ENCODE data around the gene ELMOD3. TPM values are rescaled to one million over a fixed set of nuclear protein-coding genes. Genes with fewer than 3 reads are reported as not detected.
"Not testable (repeated sequence)": the region's sequence is repeated elsewhere in the genome, so short reads cannot be mapped to it uniquely, and the experiment has no call there.

The ELMOD3 gene
- total and polyA plus RNA-seq, 8 donors, result 20.8 to 40.5 (median 31.8) TPM

DNA sequence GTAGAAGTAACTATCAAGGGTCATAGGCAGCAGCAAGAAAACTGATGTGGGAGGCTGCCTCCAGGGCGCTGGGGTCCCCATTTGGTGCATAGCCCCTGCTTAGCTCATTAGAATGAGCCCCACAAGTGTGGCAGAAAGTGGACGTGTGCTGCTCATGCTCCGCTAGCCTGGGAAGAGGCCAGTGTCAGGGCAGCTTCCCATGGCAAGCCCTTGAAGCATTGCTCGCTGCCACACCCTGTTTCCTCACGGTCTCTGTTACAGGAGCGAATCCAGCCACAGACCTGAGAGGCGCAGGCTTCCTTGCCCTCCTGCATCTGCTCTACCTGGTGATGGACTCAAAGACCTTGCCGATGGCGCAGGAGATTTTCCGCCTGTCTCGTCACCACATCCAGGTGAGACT, 22.5 kb downstream of the ELMOD3 start:
- TF ChIP-seq, protein P1, sequence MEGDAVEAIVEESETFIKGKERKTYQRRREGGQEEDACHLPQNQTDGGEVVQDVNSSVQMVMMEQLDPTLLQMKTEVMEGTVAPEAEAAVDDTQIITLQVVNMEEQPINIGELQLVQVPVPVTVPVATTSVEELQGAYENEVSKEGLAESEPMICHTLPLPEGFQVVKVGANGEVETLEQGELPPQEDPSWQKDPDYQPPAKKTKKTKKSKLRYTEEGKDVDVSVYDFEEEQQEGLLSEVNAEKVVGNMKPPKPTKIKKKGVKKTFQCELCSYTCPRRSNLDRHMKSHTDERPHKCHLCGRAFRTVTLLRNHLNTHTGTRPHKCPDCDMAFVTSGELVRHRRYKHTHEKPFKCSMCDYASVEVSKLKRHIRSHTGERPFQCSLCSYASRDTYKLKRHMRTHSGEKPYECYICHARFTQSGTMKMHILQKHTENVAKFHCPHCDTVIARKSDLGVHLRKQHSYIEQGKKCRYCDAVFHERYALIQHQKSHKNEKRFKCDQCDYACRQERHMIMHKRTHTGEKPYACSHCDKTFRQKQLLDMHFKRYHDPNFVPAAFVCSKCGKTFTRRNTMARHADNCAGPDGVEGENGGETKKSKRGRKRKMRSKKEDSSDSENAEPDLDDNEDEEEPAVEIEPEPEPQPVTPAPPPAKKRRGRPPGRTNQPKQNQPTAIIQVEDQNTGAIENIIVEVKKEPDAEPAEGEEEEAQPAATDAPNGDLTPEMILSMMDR (IDR thresholded peaks at IDR 0.05), result no peak

DNA sequence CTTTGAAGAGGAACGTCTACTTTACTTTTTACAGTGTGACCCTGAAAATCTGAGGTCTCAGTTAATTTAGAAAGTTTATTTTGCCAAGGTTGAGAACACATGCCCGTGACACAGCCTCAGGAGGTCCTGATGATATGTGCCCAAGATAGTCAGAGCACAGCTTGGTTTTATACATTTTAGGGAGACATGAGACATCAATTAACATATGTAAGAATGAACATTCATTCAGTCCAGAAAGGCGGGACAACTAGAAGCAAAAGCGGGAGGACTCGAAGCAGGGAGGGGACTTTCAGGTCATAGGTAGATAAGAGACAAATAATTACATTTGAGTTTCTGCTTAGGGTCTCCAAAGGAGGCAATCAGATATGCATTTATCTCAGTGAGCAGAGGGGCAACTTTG, 23.7 kb downstream of the ELMOD3 start:
- Histone ChIP-seq H3K9me3 (peaks cover 0 to 8% of the 10 kb centered on the region in 2 donors), H3K4me3 (no peak overlapping the region), H3K27ac (no peak overlapping the region), H3K27me3 (no peaks in the 10 kb centered on the region), H3K36me3 (peaks cover 3 to 75% of the 10 kb centered on the region in 2 donors), H3K4me1 (no peaks in the 10 kb centered on the region)
- no peak for ATAC-seq
- intact Hi-C loops (cut with DNase I), result no loop called here
- TF ChIP-seq, protein P1 (IDR thresholded peaks at IDR 0.05), result no peak
- no peak for DNase-seq

More for the DNA sequence above, 22.5 kb downstream of the ELMOD3 start:
- Histone ChIP-seq H3K27ac (no peak overlapping the region), H3K4me3 (no peak overlapping the region), H3K27me3 (no peaks in the 10 kb centered on the region), H3K9me3 (peaks cover 0 to 8% of the 10 kb centered on the region in 2 donors), H3K4me1 (no peaks in the 10 kb centered on the region), H3K36me3 (peaks cover 3 to 87% of the 10 kb centered on the region in 2 donors)
- intact Hi-C loops (cut with DNase I), result no loop called here
- ATAC-seq (no peak), DNase-seq (no peak)

DNA sequence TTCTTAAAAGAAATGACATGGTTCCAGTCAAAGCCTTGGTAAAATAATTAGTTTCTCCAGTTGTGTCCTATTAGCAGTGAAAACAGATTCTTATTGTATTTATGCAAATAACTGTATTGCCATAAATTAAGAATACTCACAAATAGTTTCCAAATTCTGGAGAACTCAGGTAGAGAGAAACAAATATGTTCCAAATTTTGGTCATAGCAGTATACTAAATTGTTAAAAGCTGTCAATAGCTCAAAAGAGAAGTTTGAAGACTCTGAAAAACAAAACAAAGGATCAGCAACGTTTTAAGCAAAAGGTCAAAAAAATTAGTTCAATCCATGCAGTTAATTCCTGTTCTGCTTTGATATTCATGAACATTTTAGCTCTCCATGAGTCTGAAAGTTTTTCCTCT, 25.5 kb downstream of the ELMOD3 start:
- Histone ChIP-seq H3K36me3 (peaks cover 3 to 72% of the 10 kb centered on the region in 2 donors), H3K27ac (no peak overlapping the region), H3K4me3 (no peak overlapping the region), H3K9me3 (peaks cover 0 to 8% of the 10 kb centered on the region in 2 donors), H3K27me3 (no peaks in the 10 kb centered on the region), H3K4me1 (no peaks in the 10 kb centered on the region)
- DNase-seq (no peak), ATAC-seq (no peak)
- intact Hi-C loops (cut with DNase I), result no loop called here
- TF ChIP-seq, protein P1 (IDR thresholded peaks at IDR 0.05), result no peak

DNA sequence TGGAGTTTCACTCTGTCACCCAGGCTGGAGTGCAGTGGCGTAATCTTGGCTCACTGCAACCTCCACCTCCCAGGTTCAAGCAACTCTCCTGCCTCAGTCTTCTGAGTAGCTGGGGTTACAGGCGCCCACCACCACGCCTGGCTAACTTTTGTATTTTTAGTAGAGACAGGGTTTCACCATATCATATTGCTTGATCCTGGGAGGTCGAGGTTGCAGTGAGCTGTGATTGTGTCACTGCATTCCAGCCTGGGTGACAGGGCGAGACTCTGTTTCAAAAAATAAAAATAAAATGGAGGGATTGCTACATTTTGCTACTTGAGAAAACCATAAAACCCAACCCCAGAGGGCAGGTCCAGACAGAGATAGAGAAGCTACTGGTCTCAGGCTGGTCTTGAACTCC, 28.6 kb downstream of the ELMOD3 start:
- H3K36me3 ChIP-seq, result peaks cover 3 to 81% of the 10 kb centered on the region in 2 donors

DNA sequence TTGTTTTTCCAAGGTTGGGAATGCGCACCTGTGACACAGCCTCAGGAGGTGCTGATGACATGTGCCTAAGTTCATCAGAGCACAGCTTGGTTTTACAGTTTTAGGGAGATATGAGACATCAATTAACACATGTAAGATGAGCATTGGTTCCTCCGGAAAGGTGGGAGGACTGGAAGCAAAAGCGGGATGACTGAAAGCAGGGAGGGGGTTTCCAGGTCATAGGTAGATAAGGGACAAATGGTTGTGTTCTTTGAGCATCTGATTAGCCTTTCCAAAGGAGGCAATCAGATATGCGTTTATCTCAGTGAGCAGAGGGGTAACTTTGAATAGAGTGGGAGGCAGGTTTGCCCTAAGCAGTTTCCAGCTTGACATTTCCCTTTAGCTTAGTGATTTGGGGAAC, 29.3 kb downstream of the ELMOD3 start:
- no peak for DNase-seq
- ATAC-seq, result no peak
- TF ChIP-seq, protein P1 (IDR thresholded peaks at IDR 0.05), result no peak
- no peak overlapping the region for H3K4me3 ChIP-seq
- peaks cover 3 to 81% of the 10 kb centered on the region in 2 donors for H3K36me3 ChIP-seq
- H3K9me3 ChIP-seq, result peaks cover 0 to 8% of the 10 kb centered on the region in 2 donors
- H3K27ac ChIP-seq, result no peak overlapping the region
- intact Hi-C loops (cut with DNase I), result no loop called here
- H3K4me1 ChIP-seq, result no peaks in the 10 kb centered on the region
- H3K27me3 ChIP-seq, result no peaks in the 10 kb centered on the region

More for the DNA sequence above, 28.6 kb downstream of the ELMOD3 start:
- H3K27me3 ChIP-seq; H3K9me3 ChIP-seq; H3K4me1 ChIP-seq; H3K27ac ChIP-seq; ATAC-seq; H3K4me3 ChIP-seq; intact Hi-C loops (cut with DNase I); DNase-seq: not testable (repeated sequence)

DNA sequence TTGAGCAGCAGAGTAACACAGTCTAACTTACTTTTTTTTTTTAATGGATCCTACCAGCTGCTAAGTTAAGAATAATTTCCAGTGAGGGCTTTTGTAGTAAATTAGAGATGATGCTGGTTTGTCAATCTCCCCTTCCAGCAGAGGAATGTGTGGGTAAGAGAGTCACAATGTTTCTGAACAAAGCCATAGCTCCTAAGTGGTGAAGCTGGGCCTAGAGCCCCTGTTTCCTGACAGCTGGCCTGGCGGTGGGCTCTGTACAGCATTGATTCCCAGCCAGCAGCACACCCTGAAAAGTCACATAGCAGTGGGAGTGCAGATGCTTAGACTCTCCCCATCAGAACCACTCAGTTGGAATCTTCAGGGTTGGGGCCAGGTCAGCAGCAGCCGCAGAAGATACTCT, 31.2 kb downstream of the ELMOD3 start:
- TF ChIP-seq, protein P1 (IDR thresholded peaks at IDR 0.05), result no peak
- Histone ChIP-seq H3K27me3 (no peaks in the 10 kb centered on the region), H3K9me3 (no peaks in the 10 kb centered on the region), H3K4me1 (no peaks in the 10 kb centered on the region), H3K36me3 (peaks cover 0 to 81% of the 10 kb centered on the region in 2 donors), H3K4me3 (no peak overlapping the region), H3K27ac (no peak overlapping the region)
- ATAC-seq (no peak), DNase-seq (no peak)
- intact Hi-C loops (cut with DNase I), result no loop called here
